HG02588 (cell line): ENCODE data around the gene SEBOX.
"Not testable (repeated sequence)": the region's sequence is repeated elsewhere in the genome, so short reads cannot be mapped to it uniquely, and the experiment has no call there.

Experiments
- ATAC-seq: cut with Tn5 transposase; IDR thresholded peaks from one replicate; pipeline ENCODE4 v1.9.1; 2021; ENCODE audit warnings: mild to moderate bottlenecking, moderate library complexity; ENCODE audit not compliant: unreplicated experiment

SEBOX gene

DNA sequence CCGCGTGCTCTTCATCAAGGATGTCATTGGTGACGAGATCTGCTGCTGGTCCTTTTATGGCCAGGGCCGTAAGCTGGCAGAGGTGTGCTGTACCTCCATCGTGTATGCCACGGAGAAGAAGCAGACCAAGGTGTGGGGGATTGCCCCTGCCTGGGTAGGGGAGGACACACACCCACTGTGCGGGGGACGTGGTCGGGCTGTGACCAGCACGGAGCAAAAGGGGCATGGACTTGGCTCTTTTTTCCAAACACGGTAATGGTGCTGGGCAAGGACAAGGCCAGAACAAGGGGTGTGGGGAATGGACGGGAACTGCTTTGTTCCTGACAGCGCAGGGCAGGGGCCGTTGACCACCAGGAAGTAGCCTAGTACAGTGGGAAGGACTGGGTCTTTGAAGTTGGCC is 22.7 kb downstream of the SEBOX start:
- no peak for ATAC-seq

DNA sequence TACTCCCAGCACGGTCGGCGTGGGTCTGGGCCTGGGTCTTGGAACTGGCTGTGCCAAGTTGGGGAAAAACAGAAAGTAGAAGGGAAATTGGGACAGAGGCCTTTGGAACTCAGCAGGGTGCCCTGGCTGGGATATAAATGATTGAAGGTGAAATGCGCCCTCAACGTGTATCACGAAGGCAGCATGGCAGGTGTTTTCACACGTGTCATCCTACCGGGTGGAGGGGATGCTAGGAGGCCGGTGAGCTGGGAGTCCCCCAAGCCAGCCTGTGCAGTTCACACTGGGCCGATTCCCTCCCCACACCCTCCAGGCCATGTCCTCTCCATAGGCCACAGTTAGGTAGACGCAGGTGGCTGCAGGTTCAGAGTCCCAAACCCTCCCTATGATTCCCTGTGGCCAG is 23.5 kb downstream of the SEBOX start:
- no peak for ATAC-seq

DNA sequence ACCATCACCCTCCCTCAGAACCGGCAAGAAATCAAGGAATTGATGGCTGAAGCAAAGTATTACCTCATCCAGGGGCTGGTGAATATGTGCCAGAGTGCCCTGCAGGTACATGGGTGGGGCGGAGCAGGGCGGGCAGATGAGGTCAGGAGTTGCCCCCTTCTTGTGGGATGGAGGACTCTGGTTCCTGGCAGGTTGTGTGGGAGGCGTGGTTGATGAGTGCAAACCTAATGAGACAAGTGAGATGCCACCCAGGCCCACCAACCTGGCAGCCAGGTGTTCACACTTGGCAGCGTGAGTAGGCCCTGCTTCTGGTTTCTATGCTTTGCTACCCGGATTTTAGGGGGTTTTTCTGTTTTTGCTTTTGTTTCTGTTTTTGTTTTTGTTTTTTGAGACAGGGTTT is 24.6 kb downstream of the SEBOX start:
- ATAC-seq = no peak

DNA sequence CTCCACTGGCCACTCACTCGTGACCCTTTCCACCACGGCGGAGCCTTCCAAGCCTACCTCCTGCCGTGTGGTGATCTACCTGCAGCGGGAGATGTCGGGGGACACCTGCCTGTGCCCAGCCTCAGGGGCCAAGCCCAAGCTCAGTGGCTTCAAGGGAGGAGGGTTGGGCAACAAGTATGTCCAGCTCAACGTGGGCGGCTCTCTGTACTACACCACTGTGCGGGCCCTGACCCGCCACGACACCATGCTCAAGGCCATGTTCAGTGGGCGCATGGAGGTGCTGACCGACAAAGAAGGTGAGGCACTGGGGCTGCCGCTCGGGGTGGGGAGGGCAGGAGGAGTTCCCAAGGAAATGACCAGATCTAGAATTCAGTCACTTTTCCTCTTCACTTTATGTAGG is 25.6 kb downstream of the SEBOX start:
- ATAC-seq = no peak

DNA sequence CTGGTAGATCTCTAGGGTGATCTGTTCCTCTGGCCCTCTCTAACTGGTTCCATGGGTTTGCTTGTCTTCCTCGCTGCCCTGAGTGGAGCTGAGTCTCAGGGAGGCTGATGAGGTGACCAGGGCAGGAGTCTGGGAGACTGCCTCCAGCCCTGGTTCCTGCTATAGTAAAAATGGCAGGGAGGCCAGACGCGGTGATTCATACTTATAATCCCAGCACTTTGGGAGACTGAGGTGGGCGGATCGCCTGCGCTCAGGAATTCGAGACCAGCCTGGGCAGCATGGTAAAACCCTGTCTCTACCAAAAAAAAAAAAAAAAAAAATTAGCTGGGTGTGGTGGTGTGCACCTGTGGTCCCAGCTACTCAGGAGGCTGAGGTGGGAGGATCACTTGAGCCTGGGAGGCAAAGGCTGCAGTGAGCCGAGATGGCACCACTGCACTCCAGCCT is 26.2 kb downstream of the SEBOX start:
- not testable (repeated sequence) for ATAC-seq

DNA sequence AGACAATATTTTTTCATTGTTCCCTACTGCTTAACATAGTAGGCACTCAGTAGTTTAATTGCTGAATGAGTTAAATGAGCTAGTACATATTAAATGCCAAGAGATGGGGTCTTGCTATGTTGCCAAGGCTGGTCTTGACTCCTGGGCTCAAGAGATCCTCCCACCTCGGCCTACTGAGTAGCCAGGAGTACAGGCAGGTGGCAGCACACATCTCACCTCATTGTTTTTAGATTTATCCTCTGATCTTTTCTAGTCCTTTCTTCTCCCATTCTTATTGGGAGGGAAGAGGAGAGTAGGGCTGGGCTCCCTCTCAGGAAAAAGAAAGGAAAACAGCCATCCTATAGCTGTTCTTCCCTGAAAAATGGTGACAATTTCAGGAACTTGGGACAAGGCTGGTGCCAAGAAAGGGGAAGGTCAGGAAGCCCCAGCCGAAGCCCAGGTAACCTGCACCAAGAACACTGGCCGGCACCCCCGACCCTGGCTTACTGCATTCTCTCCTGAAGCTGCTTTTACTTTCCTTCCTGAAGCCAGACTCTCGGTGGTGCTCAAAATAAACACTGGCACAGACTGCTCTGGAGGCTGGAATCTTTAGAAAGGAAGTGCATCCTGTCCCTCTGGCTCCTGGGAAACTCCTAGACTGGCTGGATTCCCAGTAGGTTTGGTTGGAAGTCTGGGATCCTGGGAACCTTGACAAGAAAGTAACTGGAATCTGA is 26.8 kb downstream of the SEBOX start:
- ATAC-seq = no peak

DNA sequence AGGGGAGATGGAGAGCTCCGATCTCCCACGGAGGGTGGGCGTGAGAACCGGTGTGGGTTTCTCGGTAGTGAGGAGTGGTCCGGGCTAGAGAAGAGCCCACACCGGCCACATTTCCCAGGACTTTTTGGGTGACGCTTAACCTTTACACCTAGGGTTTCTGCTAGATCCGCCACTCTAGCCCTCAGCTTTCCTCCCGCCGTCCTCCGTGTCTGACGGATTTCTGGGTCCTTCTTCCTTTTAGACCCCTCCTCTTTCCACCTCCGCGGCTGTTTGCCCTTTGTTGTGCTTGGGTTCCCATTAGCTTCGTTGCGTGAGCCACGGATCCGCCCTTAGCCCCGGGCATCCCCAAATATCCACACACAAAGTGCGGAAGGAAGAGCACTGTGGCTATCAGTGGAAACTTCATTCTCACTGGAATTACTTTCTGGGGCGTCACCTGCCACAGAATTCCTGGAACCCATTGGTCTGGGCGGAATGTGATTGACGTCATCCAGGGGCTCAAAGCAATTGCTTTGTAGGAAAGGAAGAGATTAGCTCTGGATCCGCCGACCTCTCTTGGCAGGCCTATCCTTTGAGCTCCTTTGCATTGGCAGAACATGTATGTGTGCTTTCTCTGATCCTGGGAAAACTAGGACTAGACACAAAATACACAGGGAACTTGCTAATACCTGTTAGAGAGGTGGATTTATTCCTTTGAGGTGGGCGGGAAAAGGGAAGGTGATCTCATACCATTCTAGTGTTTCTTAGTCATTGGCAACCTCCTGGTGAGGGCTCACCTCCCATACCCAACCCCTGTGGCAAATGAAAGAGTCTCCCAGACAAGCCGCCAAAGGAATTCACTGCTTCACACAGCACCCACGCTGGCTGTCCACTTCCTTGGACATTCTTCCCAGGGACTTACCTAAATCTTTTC is 28.8 kb downstream of the SEBOX start:
- no peak for ATAC-seq

DNA sequence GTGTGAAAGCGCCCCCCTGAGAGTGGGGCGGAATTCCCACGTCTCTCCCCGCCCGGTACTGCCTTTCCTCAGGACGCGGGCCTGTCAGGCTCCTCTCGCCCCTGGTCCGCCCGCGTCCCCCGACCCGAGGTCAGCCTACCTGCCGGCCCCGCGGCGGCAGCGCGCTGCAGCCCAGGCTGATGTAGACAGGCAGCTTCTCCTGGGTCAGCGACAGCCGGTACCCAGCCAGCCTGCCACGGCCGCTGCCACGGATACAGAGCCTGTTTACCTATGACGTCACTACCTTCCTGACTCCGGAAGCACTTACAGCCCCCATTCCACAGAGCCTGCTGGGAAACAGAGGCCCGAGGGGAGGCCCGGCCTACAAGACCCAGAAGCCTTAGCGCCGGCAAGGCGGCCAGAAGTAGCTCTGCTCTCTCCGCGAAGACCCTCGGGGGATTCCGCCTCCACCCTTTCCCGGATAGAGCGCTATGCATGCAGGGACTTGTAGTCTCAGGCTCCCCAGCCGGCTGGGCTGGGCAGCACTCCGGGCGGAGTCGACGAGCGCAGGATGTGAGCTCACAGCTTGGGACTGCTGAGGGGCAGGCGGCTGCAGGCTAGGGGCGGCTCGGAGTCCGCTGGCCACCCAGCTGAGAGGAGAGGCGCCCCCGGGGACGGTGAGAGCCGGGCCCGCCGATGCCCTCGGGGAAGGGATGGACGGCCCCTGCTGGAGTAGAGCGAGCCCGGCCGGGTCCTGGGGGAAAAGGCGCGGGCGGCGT is 29.6 kb downstream of the SEBOX start, which contains the start of the genes IFT20 and TNFAIP1:
Gene IFT20, minus strand, starts transcription at position 272 of the 758 bp plus-strand sequence. CDS start 3,487 bp downstream, outside the sequence.
Gene TNFAIP1, plus strand, starts transcription at position 561 of the 758 bp plus-strand sequence. CDS start 3,761 bp downstream, outside the sequence.
- peak; percentile 94 for ATAC-seq

DNA sequence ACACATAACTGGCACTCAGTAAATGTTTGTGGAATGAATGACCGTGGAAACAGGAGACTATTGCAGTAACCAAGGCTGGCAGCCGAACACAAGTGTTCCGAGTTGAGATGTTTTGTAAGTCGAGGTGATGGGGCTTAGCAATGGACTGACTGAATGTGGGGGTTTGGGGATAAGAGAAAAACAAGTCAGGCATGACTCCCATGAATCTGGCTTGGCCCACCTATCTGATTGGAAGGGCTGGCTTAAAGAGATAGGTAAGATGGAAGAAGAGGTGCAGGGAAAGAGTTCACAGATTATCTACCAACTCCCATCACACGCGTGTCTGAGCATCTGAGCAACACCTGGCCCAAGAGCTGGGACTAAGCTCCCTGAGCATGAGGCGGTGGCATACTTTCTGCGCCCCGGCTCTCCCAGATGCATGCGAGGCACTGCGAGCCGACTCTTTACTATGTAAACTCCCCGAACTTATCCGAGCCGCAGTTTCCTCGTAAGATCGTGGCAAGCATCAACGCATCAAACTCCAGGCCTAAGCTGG is 30.3 kb downstream of the SEBOX start:
- ATAC-seq = no peak

DNA sequence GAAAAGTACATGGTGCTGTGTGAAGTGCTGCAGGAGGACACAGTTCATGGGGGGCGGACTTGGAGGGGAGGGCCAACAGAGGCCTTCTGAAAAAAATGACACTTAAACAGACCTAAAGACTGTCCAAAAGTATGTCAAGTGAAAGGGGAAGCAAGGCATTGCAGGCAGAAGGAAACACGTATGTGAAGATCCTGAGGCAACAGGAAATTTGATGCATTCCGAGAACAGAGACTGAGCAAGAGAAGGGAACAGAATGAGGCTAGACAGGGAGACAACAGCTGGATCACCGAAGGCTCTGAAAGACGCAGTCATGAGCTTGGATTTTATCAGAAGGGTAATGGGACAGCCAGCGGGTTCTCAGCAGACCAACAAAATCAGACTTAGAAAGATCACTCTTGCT is 30.8 kb downstream of the SEBOX start:
- ATAC-seq = no peak

DNA sequence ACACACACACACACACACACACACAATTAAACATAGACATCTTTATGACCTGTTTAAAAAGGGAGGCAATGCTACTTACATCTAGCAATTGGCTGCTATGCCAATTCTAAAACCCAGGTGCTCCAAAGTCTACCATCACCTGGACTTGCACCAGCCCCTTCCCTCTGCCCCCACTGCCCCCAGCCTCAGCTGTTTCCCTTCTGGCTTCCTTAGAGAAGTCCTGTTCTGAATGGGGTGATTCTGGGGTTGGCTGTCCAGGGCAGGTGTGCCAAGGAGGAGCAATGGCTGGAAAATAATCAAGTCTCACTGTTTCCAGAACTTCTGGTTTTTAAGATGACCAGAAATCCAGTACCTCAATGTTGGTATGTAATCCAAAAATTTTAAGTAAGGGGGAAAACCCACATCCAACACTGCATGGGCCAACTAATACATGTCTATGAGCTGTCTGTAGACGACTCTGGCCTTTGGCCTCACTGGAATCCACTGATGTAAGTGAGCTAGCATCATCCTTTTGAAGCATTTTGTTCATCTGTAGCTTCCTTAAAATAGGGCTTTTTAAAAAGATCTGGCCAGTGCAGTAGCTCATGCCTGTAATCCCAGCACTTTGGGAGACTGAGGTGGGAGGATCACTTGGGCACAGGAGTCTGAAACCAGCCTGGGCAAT is 31.8 kb downstream of the SEBOX start:
- ATAC-seq = no peak

DNA sequence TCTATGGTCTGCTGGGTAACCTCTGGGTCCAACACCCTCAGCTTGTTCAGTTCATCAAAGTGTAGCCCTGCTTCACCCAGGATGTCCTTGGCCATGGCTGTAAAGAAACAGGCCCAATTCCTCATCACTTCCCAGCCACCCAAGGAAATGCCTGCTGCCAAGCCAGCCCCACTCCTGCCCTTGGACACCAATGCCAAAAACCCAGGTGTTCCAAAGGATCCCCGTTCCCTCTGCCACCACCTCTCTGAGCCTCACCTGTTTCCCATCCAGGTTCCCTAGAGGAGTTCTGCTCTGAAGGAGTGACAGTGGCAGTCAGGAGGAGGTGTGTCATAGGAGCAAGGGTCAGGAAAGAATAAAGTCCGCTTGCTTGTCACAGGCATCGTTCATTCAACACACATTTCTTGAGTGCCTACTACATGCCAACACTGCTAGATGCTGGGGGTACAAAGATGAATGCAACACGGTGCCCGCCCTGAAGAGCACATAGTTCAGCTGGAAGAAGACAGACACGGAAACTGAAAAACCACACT is 33.0 kb downstream of the SEBOX start:
- ATAC-seq = no peak

DNA sequence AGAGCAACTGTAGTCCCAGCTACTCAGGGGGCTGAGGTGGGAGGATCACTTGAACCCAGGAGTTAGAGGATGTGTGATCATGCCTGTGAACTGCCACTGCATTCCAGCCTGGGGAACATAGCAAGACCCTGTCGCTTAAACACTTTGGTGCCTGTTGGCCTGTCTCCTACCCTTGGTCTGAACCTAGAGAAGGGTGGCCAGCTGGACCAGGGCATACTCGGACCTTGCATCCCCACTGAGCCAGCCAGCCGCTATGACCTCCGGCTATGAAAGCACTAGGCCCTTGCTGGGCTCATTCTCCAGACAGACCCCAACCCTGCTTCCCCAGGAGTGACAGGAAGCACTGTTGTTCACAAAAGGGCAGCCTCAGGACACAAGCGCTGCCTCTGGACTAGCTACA is 34.3 kb downstream of the SEBOX start:
- ATAC-seq = no peak

DNA sequence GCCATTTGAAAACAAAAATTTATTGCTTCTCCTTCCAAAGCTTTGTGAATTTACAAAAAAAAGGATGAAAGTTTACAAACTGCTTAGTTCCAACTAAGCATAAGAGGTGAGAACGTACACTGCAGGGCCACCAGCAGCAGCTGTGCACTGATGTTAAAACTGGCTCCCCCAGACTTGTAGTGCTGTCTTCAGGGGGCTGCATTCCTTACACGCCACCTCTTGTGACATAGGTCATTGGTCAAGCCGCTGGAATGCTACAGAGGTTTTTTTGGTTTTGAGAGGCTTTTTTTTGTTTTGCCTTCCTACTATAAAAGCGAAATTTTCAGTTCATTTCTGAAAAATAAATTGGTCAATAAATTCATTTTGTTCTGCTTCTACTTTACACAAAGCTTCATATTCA is 36.7 kb downstream of the SEBOX start:
- ATAC-seq = no peak

DNA sequence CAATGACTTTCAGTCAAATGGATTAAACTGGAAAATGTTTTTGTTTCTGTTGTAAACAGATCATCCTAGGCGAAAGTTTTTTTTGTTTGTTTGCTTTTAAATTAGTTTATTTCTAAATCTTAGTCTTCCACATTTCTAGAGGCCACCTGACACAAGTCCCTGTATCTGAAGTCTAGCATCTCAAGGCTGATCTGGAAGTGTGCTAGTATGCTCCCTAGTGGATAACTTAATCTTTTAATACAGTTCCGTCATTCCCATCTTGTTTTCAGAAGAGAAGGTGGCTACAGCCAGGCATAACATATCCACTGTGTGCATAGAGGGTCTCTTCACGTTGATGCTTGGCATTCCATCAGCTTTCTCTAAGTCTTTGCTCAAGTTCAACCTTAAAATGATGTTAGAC is 37.3 kb downstream of the SEBOX start:
- no peak for ATAC-seq

DNA sequence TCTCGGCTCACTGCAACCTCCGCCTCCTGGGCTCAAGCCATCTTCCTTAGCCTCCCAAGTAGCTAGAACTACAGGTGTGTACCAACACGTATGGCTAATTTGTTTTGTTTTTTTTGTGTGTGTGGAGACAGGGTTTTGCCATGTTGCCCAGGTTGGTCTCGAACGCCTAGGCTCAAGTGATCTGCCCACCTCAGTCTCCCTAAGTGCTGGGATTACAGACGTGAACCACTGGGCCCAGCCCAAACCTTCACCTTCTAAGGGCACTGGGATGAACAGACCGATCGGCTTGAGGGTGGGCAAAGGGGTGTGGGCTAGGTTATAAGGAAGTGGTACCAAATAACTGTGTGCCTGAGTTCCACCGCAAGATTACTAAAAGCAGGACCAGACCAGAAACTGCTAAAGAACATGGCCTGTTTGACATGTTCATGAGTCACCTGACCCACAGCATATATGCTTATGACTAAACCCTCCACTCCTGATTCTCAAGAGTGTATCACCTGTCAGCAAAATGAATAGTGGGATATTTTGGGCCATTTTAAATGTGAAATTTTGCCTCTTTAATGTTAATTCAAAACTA is 37.9 kb downstream of the SEBOX start:
- ATAC-seq = peak; percentile 65

DNA sequence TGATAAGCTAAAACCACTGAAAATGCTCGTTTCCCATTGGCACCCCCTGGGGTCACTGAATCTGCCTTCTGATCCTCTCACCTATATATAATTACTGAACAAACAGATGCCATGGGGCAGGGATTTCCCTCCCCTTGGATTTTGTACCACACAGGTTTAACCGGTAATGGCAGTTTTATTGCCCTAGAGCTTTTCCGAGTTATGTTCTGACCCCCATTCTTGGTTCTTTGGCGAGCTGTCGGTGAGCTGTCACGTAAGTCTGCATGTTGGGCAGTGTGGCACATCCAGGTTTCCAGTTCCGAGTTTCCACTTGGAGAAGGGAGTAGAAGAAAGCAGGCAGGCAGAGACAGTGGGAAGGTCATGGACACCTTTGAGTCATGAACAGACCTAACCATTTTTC is 38.9 kb downstream of the SEBOX start:
- no peak for ATAC-seq

DNA sequence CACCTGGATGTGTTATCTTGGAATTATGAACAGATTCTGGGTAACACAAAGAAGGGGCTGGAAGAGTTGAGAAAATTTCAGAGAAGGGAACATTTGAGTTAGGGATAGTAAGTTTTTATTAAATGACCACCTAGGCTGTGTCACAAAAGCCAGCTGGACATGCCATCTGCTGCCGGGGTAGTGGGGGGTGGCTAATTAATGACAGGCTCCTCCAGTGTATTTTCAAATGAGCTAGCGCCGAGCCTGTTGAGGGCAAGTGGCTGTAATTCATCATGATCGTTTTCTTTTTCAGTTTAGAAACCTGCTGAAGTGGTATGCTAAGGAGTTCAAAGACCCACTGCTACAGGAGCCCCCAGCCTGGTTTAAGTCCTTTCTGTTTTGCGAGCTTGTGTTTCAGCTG is 39.8 kb downstream of the SEBOX start:
- no peak for ATAC-seq

DNA sequence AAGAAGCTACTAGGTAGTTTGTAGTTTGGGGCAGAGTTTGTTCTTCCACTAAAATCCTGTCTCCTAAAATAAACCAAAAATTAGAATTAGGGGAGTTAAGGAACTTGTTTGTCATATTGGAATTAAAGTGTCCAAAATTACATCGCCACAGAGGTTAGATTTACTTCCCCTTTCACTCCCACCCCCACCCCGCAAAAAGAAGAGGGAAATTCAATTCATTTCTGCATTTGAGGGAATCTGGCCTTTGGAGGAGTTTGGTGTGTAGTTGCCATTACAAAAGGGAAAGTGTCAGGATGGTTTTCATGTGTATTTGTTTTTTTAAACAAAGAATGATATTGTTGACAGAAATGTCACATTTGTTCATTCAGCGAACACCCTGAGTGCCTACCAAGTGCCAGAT is 40.2 kb downstream of the SEBOX start:
- ATAC-seq = no peak

DNA sequence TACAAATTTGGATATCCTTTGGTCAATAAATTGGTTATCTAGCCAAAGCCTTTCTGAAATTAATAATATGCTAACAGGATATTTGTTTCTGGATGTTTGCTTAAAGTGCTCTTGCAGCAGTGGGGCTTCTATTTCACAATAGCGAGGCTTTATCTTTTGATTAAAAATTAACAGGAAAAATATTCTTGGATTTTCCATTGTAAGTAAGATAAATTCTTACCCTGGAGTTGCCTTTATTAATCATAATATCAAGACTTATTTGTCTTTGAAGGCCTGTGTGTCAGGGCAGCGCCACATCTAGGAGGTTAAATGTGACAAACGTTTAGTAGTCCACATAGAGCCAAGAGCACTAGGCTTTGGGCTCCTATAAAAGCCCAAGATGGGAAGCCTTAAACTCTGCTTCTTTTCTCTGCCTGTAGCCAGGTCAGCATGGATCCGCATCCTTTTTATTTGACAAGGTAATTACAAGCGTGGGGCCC is 40.7 kb downstream of the SEBOX start:
- ATAC-seq = no peak
